HepG2 (cell line): Measurements from ENCODE around the gene CACNA1H. TPM values are rescaled to one million over a fixed set of nuclear protein-coding genes. Genes with fewer than 3 reads are reported as not detected.
A peak's percentile ranks its signal among the peaks of the same experiment; 100 is the strongest.

Source experiments
- ATAC-seq: fragments of 200-7000 bp; cut with Tn5 transposase; 3 replicates; pipeline ENCODE4 v1.9.1; 2020; ENCODE audit warnings: mild to moderate bottlenecking, moderate library complexity
- BruUV-seq: library from RNA; stranded (reverse); fragments of 400-500 nt; replicated peaks from 2 replicates; lab custom pipeline; 2021; lab: Mats Ljungman, UMichigan
- CTCF ChIA-PET: fragments of 300-600 bp; formaldehyde crosslinking; extraction: SDS; loops from one replicate; lab custom pipeline; 2021; ENCODE audit warnings: low total read pairs, inconsistent platforms, low intra/inter-chr PET ratio; lab: Yijun Ruan, JAX
- POLR2A ChIA-PET: fragments of 350-600 bp; sonication (Branson Sonifier 250); formaldehyde crosslinking; loops from one replicate; lab custom pipeline; 2020; ENCODE audit warnings: antibody characterized with exemption, inconsistent platforms; lab: Yijun Ruan, JAX
- DNase-seq: peaks from one replicate; pipeline ENCODE4 v3.0.0-alpha.2; 2015; ENCODE audit warnings: low spot score
- FAIRE-seq: peaks from 3 replicates; lab custom pipeline; 2011; peaks lifted over from hg19 to GRCh38; lab: Jason Lieb, UNC
- H2AFZ ChIP-seq: one replicate; pipeline ENCODE4 v1.6.1; 2011; ENCODE audit warnings: low read length, inconsistent platforms
- H3K27ac ChIP-seq: fragments of 300-600 bp; 3 replicates; pipeline ENCODE4 v1.8.0; 2011; ENCODE audit warnings: mixed run types, mild to moderate bottlenecking, mixed read lengths, low read length, inconsistent platforms; ENCODE audit not compliant: insufficient read depth; ENCODE audit errors: extremely low read length
- H3K27me3 ChIP-seq, 2 experiments: fragments of 200-600 bp in 1 of 2; 2 replicates in 1 of 2; 3 replicates in 1 of 2; pipeline versions ENCODE4 v1.6.0 to v1.8.0; 2011; ENCODE audit warnings: low read length in 2 of 2, mild to moderate bottlenecking in 2 of 2, moderate library complexity in 2 of 2, inconsistent platforms in 1 of 2; ENCODE audit not compliant: insufficient read depth in 2 of 2, control insufficient read depth in 1 of 2
- H3K36me3 ChIP-seq, 2 experiments: fragments of 200-600 bp in 1 of 2; replicated peaks in 1 of 2; 2 replicates in 1 of 2; 3 replicates in 1 of 2; pipeline versions ENCODE4 v1.5.1 to v1.8.0; 2011; ENCODE audit warnings: low read length in 2 of 2, inconsistent platforms in 1 of 2; ENCODE audit not compliant: insufficient read depth in 2 of 2, control insufficient read depth in 1 of 2
- H3K4me1 ChIP-seq: 2 replicates; pipeline ENCODE4 v1.5.1; 2012; ENCODE audit warnings: low read length, inconsistent platforms; ENCODE audit not compliant: insufficient read depth
- H3K4me2 ChIP-seq: 2 replicates; pipeline ENCODE4 v1.6.0; 2011; ENCODE audit warnings: low read depth, low read length, inconsistent platforms
- H3K4me3 ChIP-seq, 3 experiments: fragments of 200-600 bp in 1 of 3; sonication (generic), shearing (Covaris generic) in 1 of 3; replicated peaks in 1 of 3; 2 replicates each; pipeline ENCODE4 v1.5.1; 2011 to 2016; ENCODE audit warnings: low read length in 3 of 3, inconsistent platforms in 2 of 3, low read depth in 2 of 3, mild to moderate bottlenecking in 2 of 3, control low read depth in 1 of 3, mixed read lengths in 1 of 3; ENCODE audit not compliant: insufficient read depth in 1 of 3
- H3K79me2 ChIP-seq: one replicate; pipeline ENCODE4 v1.6.1; 2011; ENCODE audit warnings: low read length, inconsistent platforms; ENCODE audit not compliant: insufficient read depth
- H3K9ac ChIP-seq: 2 replicates; pipeline ENCODE4 v1.6.0; 2011; ENCODE audit warnings: mild to moderate bottlenecking, low read depth, low read length, inconsistent platforms; ENCODE audit not compliant: insufficient read depth
- H3K9me3 ChIP-seq: 2 replicates; pipeline ENCODE4 v1.5.1; 2012; ENCODE audit warnings: mild to moderate bottlenecking, low read length
- H4K20me1 ChIP-seq: 2 replicates; pipeline ENCODE4 v1.6.0; 2011; ENCODE audit warnings: inconsistent platforms, mild to moderate bottlenecking, low read length, moderate library complexity; ENCODE audit not compliant: insufficient read depth
- HNRNPK ChIP-seq: fragments of 200-400 bp; formaldehyde crosslinking; IDR thresholded peaks from 2 replicates; pipeline ENCODE4 v1.6.1; 2018; ENCODE audit warnings: low read length, low read depth, moderate library complexity, mild to moderate bottlenecking; ENCODE audit not compliant: poor library complexity, severe bottlenecking
- HNRNPL ChIP-seq: fragments of 200-400 bp; formaldehyde crosslinking; IDR thresholded peaks from 2 replicates; pipeline ENCODE4 v1.6.1; 2017; ENCODE audit warnings: mild to moderate bottlenecking, low read depth, low read length
- MEIS1 ChIP-seq: sonication (generic); formaldehyde crosslinking; IDR thresholded peaks from 2 replicates; pipeline ENCODE4 v1.9.0; 2021; ENCODE audit warnings: mild to moderate bottlenecking, missing genetic modification reagents, moderate library complexity, borderline replicate concordance
- PRPF4 ChIP-seq: fragments of 200-400 bp; formaldehyde crosslinking; IDR thresholded peaks from 2 replicates; pipeline ENCODE4 v1.6.1; 2016; ENCODE audit warnings: low read length, low read depth; ENCODE audit not compliant: poor library complexity, severe bottlenecking
- TCF12 ChIP-seq, 2 experiments: fragments of 450-650 bp in 1 of 2; sonication (generic) in 1 of 2; formaldehyde crosslinking in 1 of 2; IDR thresholded peaks; 2 replicates each; pipeline versions ENCODE4 v1.6.1 to v1.8.0; 2017 to 2022; ENCODE audit warnings: antibody characterized with exemption in 1 of 2, mild to moderate bottlenecking in 1 of 2, missing genetic modification reagents in 1 of 2, moderate library complexity in 1 of 2
- ZFP36L2 ChIP-seq: sonication (generic); formaldehyde crosslinking; IDR thresholded peaks from 2 replicates; pipeline ENCODE4 v1.4.0; 2020; ENCODE audit warnings: missing genetic modification reagents
- ZNF124 ChIP-seq: sonication (generic); formaldehyde crosslinking; IDR thresholded peaks from 2 replicates; pipeline ENCODE4 v1.4.0; 2020; ENCODE audit warnings: missing genetic modification reagents
- ZNF180 ChIP-seq: sonication (generic); formaldehyde crosslinking; IDR thresholded peaks from 2 replicates; pipeline ENCODE4 v1.4.0; 2020; ENCODE audit warnings: low read depth, missing genetic modification reagents, borderline replicate concordance
- ZNF205 ChIP-seq: IDR thresholded peaks from 2 replicates; pipeline ENCODE4 v1.6.1; 2018; ENCODE audit warnings: missing biosample characterization, missing genetic modification reagents
- ZNF263 ChIP-seq: sonication (generic); formaldehyde crosslinking; IDR thresholded peaks from 2 replicates; pipeline ENCODE4 v1.4.0; 2020; ENCODE audit warnings: missing genetic modification reagents
- ZNF3 ChIP-seq: IDR thresholded peaks from 2 replicates; pipeline ENCODE4 v1.7.0; 2017; ENCODE audit warnings: inconsistent platforms
- WGBS: methylation state at CpG from one replicate; pipeline ENCODE4 v1.1.6; 2017; ENCODE audit warnings: low lambda C conversion rate; 5-methylcytosine and 5-hydroxymethylcytosine counted together
- in situ Hi-C: cut with HindIII; loops from 2 replicates; pipeline ENCODE4 v1.10.0; 2017; ENCODE audit warnings: low pct_unique_long_range_greater_than_20kb; ENCODE audit not compliant: extremely low pct_ligation_motif_present
- intact Hi-C: fragments of 100-400 bp; cut with micrococcal nuclease; formaldehyde crosslinking; loops from one replicate; pipeline ENCODE4 v1.10.0; 2022; ENCODE audit not compliant: unreplicated experiment
- polyA plus RNA-seq, 8 experiments: library from polyadenylated mRNA; depleted of rRNA in 3 of 8; stranded (reverse) in 7 of 8; unstranded in 1 of 8; fragments of >200 nt; fragmentation: Illumina TruSeq in 4 of 8; extraction: Trizol in 4 of 8; gene quantifications; 2 replicates each; pipeline versions ENCODE4 v1.2.1 to v1.2.3, GENCODE V29; 2011 to 2016; ENCODE audit warnings: low read depth in 4 of 8, missing spikeins in 1 of 8, mixed read lengths in 1 of 8; ENCODE audit not compliant: insufficient read depth in 1 of 8
- total RNA-seq, 5 experiments: library from RNA; depleted of rRNA; stranded (reverse); fragments of >200 nt; fragmentation: Illumina TruSeq; extraction: Trizol; gene quantifications; 2 replicates each; pipeline ENCODE4 v1.2.3, GENCODE V29; 2016; ENCODE audit warnings: low read depth in 1 of 5
- TF ChIP-seq, protein P1 (sequence below): sonication (generic); formaldehyde crosslinking; IDR thresholded peaks from 2 replicates; pipeline ENCODE4 v1.4.0; 2020; ENCODE audit warnings: mild to moderate bottlenecking, missing genetic modification reagents
- TF ChIP-seq, protein P2 (sequence below): sonication (generic); formaldehyde crosslinking; IDR thresholded peaks from 2 replicates; pipeline ENCODE4 v1.8.0; 2022; ENCODE audit warnings: missing genetic modification reagents, low read depth, mild to moderate bottlenecking, borderline replicate concordance

Gene CACNA1H
- total and polyA plus RNA-seq, 2 of the 13 experiments (the other 11 are each of a cell fraction or from before 2014, with no cell fraction given) = 0.40 to 1.8 TPM

DNA sequence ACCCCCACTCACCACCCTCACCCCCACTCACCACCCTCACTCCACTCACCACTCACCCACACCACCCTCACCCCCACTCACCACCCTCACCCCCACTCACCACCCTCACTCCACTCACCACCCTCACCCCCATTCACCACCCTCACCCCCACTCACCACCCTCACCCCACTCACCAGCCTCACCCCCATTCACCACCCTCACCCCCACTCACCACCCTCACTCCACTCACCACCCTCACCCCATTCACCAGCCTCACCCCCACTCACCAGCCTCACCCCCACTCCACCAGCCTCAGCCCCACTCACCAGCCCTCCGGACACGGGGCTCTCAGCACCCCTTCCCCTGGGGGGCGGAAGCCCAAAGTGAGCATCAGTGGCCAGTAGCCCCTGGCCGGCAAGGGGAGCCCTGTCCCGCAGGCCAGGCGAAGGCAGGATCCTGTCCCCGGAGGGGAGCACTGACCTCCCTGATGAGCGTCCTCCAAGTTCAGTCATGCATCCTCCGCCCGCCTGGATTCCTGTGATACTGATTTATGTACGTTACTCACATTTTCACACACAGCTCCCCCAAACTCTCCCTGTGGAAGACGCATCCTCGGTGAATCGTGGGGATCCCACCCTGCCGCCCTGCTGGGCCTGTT, 38.9 kb upstream of the CACNA1H start:
- ATAC-seq (no peak), DNase-seq (no peak), FAIRE-seq (no peak)
- intact Hi-C loops = no loop called here
- CTCF ChIA-PET = no interaction called here
- H3K9me3 ChIP-seq = no peaks in the 10 kb centered on the region
- H3K4me1 ChIP-seq = peaks cover 18% of the 10 kb centered on the region
- no peak overlapping the region for H3K4me3 ChIP-seq
- H3K4me2 ChIP-seq = no peak overlapping the region
- BruUV-seq = no TSS peak
- no peaks in the 10 kb centered on the region for H3K79me2 ChIP-seq
- no peaks in the 10 kb centered on the region; the same call in 1 of the 2 replicates for H4K20me1 ChIP-seq
- POLR2A ChIA-PET = no interaction called here
- H3K9ac ChIP-seq = no peak overlapping the region
- 63% methylated on average over 10 of the region's 15 CpGs for WGBS
- TF ChIP-seq ZNF3 (CRISPR knock-in tag) (no peak), HNRNPL (peak; percentile 81), PRPF4 (no peak), ZNF263 (peak; percentile 76)
- TF ChIP-seq, protein P1, sequence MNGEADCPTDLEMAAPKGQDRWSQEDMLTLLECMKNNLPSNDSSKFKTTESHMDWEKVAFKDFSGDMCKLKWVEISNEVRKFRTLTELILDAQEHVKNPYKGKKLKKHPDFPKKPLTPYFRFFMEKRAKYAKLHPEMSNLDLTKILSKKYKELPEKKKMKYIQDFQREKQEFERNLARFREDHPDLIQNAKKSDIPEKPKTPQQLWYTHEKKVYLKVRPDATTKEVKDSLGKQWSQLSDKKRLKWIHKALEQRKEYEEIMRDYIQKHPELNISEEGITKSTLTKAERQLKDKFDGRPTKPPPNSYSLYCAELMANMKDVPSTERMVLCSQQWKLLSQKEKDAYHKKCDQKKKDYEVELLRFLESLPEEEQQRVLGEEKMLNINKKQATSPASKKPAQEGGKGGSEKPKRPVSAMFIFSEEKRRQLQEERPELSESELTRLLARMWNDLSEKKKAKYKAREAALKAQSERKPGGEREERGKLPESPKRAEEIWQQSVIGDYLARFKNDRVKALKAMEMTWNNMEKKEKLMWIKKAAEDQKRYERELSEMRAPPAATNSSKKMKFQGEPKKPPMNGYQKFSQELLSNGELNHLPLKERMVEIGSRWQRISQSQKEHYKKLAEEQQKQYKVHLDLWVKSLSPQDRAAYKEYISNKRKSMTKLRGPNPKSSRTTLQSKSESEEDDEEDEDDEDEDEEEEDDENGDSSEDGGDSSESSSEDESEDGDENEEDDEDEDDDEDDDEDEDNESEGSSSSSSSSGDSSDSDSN (CRISPR knock-in tag) = no peak
- H3K27me3 ChIP-seq = peaks cover 23 to 59% of the 10 kb centered on the region in 2 experiments
- H3K36me3 ChIP-seq = no peaks in the 10 kb centered on the region
- no peak overlapping the region for H2AFZ ChIP-seq
- in situ Hi-C loops = loop anchor here (5.0 kb wide), 1 partner anchor 83 kb away; no protein-coding TSS in a partner anchor
- H3K27ac ChIP-seq = no peak overlapping the region

DNA sequence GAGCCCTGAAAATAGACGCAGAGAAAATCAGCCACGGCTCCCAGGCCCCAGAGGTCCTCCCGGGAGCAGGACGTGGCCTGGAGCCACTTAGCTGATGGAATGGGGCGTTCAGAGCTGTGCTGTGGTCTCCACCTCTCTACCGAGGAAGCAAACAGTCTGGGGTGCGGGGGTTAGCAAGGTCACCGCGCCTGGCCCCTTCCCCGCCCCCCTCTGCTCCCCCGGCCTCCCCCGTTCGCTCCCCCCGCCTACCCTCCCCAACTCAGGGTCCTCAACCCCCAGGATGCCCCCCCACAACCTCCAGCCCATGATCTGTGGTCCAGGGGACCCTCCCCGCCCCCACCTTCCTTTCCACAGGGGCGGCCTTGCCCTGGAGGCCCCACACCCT, 36.2 kb upstream of the CACNA1H start:
- in situ Hi-C loops = no loop called here
- Histone ChIP-seq H4K20me1 (no peaks in the 10 kb centered on the region; the same call in 1 of the 2 replicates), H3K9me3 (no peaks in the 10 kb centered on the region), H2AFZ (no peak overlapping the region), H3K4me1 (peaks cover 17% of the 10 kb centered on the region), H3K27me3 (peaks cover 28 to 60% of the 10 kb centered on the region in 2 experiments), H3K27ac (no peak overlapping the region), H3K4me2 (no peak overlapping the region), H3K9ac (no peak overlapping the region), H3K36me3 (no peaks in the 10 kb centered on the region), H3K79me2 (no peaks in the 10 kb centered on the region), H3K4me3 (no peak overlapping the region)
- no peak for FAIRE-seq
- DNase-seq = no peak
- 29% methylated on average over 8 of the region's 16 CpGs for WGBS
- BruUV-seq = no TSS peak
- CTCF ChIA-PET = no interaction called here
- intact Hi-C loops = no loop called here
- POLR2A ChIA-PET = no interaction called here
- no peak for ATAC-seq
- TF ChIP-seq MEIS1 (CRISPR knock-in tag) (no peak), TCF12 (IDR thresholded peaks at IDR 0.05) (no peak), TCF12 (CRISPR knock-in tag; IDR thresholded peaks at IDR 0.05) (no peak), ZNF205 (CRISPR knock-in tag) (no peak), HNRNPK (no peak), ZFP36L2 (CRISPR knock-in tag) (no peak), ZNF124 (no peak), ZNF180 (CRISPR knock-in tag) (no peak)
- TF ChIP-seq, protein P2, sequence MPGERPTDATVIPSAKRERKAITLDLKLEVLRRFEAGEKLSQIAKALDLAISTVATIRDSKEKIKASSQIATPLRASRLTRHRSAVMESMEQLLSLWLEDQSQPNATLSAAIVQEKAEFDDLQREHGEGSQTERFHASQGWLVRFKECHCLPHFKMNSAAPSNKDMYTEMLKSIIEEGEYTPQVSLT = no peak
